HepG2 (cell line): ENCODE data around the gene TMEM150C. TPM values are rescaled to one million over a fixed set of nuclear protein-coding genes. Genes with fewer than 3 reads are reported as not detected.

Experiments
- ATAC-seq: fragments of 200-7000 bp; cut with Tn5 transposase; 3 replicates; pipeline ENCODE4 v1.9.1; 2020; ENCODE audit warnings: mild to moderate bottlenecking, moderate library complexity
- BruUV-seq: library from RNA; stranded (reverse); fragments of 400-500 nt; replicated peaks from 2 replicates; lab custom pipeline; 2021; lab: Mats Ljungman, UMichigan
- CTCF ChIA-PET: fragments of 300-600 bp; formaldehyde crosslinking; extraction: SDS; loops from one replicate; lab custom pipeline; 2021; ENCODE audit warnings: low total read pairs, inconsistent platforms, low intra/inter-chr PET ratio; lab: Yijun Ruan, JAX
- POLR2A ChIA-PET: fragments of 350-600 bp; sonication (Branson Sonifier 250); formaldehyde crosslinking; loops from one replicate; lab custom pipeline; 2020; ENCODE audit warnings: antibody characterized with exemption, inconsistent platforms; lab: Yijun Ruan, JAX
- DNase-seq: peaks from one replicate; pipeline ENCODE4 v3.0.0-alpha.2; 2015; ENCODE audit warnings: low spot score
- FAIRE-seq: peaks from 3 replicates; lab custom pipeline; 2011; peaks lifted over from hg19 to GRCh38; lab: Jason Lieb, UNC
- H2AFZ ChIP-seq: one replicate; pipeline ENCODE4 v1.6.1; 2011; ENCODE audit warnings: low read length, inconsistent platforms
- H3K27ac ChIP-seq: fragments of 300-600 bp; 3 replicates; pipeline ENCODE4 v1.8.0; 2011; ENCODE audit warnings: mixed run types, mild to moderate bottlenecking, mixed read lengths, low read length, inconsistent platforms; ENCODE audit not compliant: insufficient read depth; ENCODE audit errors: extremely low read length
- H3K27me3 ChIP-seq, 2 experiments: fragments of 200-600 bp in 1 of 2; 2 replicates in 1 of 2; 3 replicates in 1 of 2; pipeline versions ENCODE4 v1.6.0 to v1.8.0; 2011; ENCODE audit warnings: low read length in 2 of 2, mild to moderate bottlenecking in 2 of 2, moderate library complexity in 2 of 2, inconsistent platforms in 1 of 2; ENCODE audit not compliant: insufficient read depth in 2 of 2, control insufficient read depth in 1 of 2
- H3K36me3 ChIP-seq, 2 experiments: fragments of 200-600 bp in 1 of 2; replicated peaks in 1 of 2; 2 replicates in 1 of 2; 3 replicates in 1 of 2; pipeline versions ENCODE4 v1.5.1 to v1.8.0; 2011; ENCODE audit warnings: low read length in 2 of 2, inconsistent platforms in 1 of 2; ENCODE audit not compliant: insufficient read depth in 2 of 2, control insufficient read depth in 1 of 2
- H3K4me1 ChIP-seq: 2 replicates; pipeline ENCODE4 v1.5.1; 2012; ENCODE audit warnings: low read length, inconsistent platforms; ENCODE audit not compliant: insufficient read depth
- H3K4me2 ChIP-seq: 2 replicates; pipeline ENCODE4 v1.6.0; 2011; ENCODE audit warnings: low read depth, low read length, inconsistent platforms
- H3K4me3 ChIP-seq, 3 experiments: fragments of 200-600 bp in 1 of 3; sonication (generic), shearing (Covaris generic) in 1 of 3; replicated peaks in 1 of 3; 2 replicates each; pipeline ENCODE4 v1.5.1; 2011 to 2016; ENCODE audit warnings: low read length in 3 of 3, inconsistent platforms in 2 of 3, low read depth in 2 of 3, mild to moderate bottlenecking in 2 of 3, control low read depth in 1 of 3, mixed read lengths in 1 of 3; ENCODE audit not compliant: insufficient read depth in 1 of 3
- H3K79me2 ChIP-seq: one replicate; pipeline ENCODE4 v1.6.1; 2011; ENCODE audit warnings: low read length, inconsistent platforms; ENCODE audit not compliant: insufficient read depth
- H3K9ac ChIP-seq: 2 replicates; pipeline ENCODE4 v1.6.0; 2011; ENCODE audit warnings: mild to moderate bottlenecking, low read depth, low read length, inconsistent platforms; ENCODE audit not compliant: insufficient read depth
- H3K9me3 ChIP-seq: 2 replicates; pipeline ENCODE4 v1.5.1; 2012; ENCODE audit warnings: mild to moderate bottlenecking, low read length
- H4K20me1 ChIP-seq: 2 replicates; pipeline ENCODE4 v1.6.0; 2011; ENCODE audit warnings: inconsistent platforms, mild to moderate bottlenecking, low read length, moderate library complexity; ENCODE audit not compliant: insufficient read depth
- FOXM1 ChIP-seq: sonication (generic); formaldehyde crosslinking; IDR thresholded peaks from 2 replicates; pipeline ENCODE4 v1.5.0; 2020; ENCODE audit warnings: missing genetic modification reagents
- IKZF4 ChIP-seq: sonication (generic); formaldehyde crosslinking; IDR thresholded peaks from 2 replicates; pipeline ENCODE4 v1.5.1; 2020; ENCODE audit warnings: borderline replicate concordance, mild to moderate bottlenecking, low read depth, missing genetic modification reagents; ENCODE audit errors: not compliant biosample characterization
- NR2F6 ChIP-seq, 2 experiments: IDR thresholded peaks; 2 replicates each; pipeline ENCODE4 v1.6.1; 2016; ENCODE audit warnings: antibody characterized with exemption in 1 of 2, mild to moderate bottlenecking in 1 of 2
- POLR2AphosphoS2 ChIP-seq: IDR thresholded peaks from 2 replicates; pipeline ENCODE4 v1.6.1; 2011; ENCODE audit warnings: low read depth, low read length, improper control_type of control experiment
- RFXAP ChIP-seq: sonication (generic); formaldehyde crosslinking; IDR thresholded peaks from 2 replicates; pipeline ENCODE4 v1.4.0; 2020; ENCODE audit warnings: missing genetic modification reagents, borderline replicate concordance
- RORA ChIP-seq: sonication (generic); formaldehyde crosslinking; IDR thresholded peaks from 2 replicates; pipeline ENCODE4 v1.5.0; 2020; ENCODE audit warnings: mild to moderate bottlenecking, missing genetic modification reagents, moderate library complexity
- SMARCC2 ChIP-seq: fragments of 450-650 bp; IDR thresholded peaks from 2 replicates; pipeline ENCODE4 v1.6.1; 2017; ENCODE audit warnings: antibody characterized with exemption, mild to moderate bottlenecking
- SNAI1 ChIP-seq: sonication (generic); formaldehyde crosslinking; IDR thresholded peaks from 2 replicates; pipeline ENCODE4 v1.5.0; 2020; ENCODE audit warnings: mild to moderate bottlenecking, missing genetic modification reagents, borderline replicate concordance
- ZNF12 ChIP-seq: sonication (generic); formaldehyde crosslinking; IDR thresholded peaks from 2 replicates; pipeline ENCODE4 v1.5.0; 2020; ENCODE audit warnings: missing genetic modification reagents
- WGBS: methylation state at CpG from one replicate; pipeline ENCODE4 v1.1.6; 2017; ENCODE audit warnings: low lambda C conversion rate; 5-methylcytosine and 5-hydroxymethylcytosine counted together
- in situ Hi-C: cut with HindIII; loops from 2 replicates; pipeline ENCODE4 v1.10.0; 2017; ENCODE audit warnings: low pct_unique_long_range_greater_than_20kb; ENCODE audit not compliant: extremely low pct_ligation_motif_present
- intact Hi-C: fragments of 100-400 bp; cut with micrococcal nuclease; formaldehyde crosslinking; loops from one replicate; pipeline ENCODE4 v1.10.0; 2022; ENCODE audit not compliant: unreplicated experiment
- polyA plus RNA-seq, 8 experiments: library from polyadenylated mRNA; depleted of rRNA in 3 of 8; stranded (reverse) in 7 of 8; unstranded in 1 of 8; fragments of >200 nt; fragmentation: Illumina TruSeq in 4 of 8; extraction: Trizol in 4 of 8; gene quantifications; 2 replicates each; pipeline versions ENCODE4 v1.2.1 to v1.2.3, GENCODE V29; 2011 to 2016; ENCODE audit warnings: low read depth in 4 of 8, missing spikeins in 1 of 8, mixed read lengths in 1 of 8; ENCODE audit not compliant: insufficient read depth in 1 of 8
- total RNA-seq, 5 experiments: library from RNA; depleted of rRNA; stranded (reverse); fragments of >200 nt; fragmentation: Illumina TruSeq; extraction: Trizol; gene quantifications; 2 replicates each; pipeline ENCODE4 v1.2.3, GENCODE V29; 2016; ENCODE audit warnings: low read depth in 1 of 5
- TF ChIP-seq, protein P1 (sequence below): sonication (generic); formaldehyde crosslinking; IDR thresholded peaks from 2 replicates; pipeline ENCODE4 v1.9.0; 2022; ENCODE audit warnings: missing genetic modification reagents, mild to moderate bottlenecking, borderline replicate concordance
- TF ChIP-seq, protein P2 (sequence below): sonication (generic); formaldehyde crosslinking; IDR thresholded peaks from 2 replicates; pipeline ENCODE4 v1.4.0; 2020; ENCODE audit warnings: missing genetic modification reagents, low read depth, mild to moderate bottlenecking, borderline replicate concordance

TMEM150C gene
- total and polyA plus RNA-seq, 2 of the 13 experiments (the other 11 are each of a cell fraction or from before 2014, with no cell fraction given): 0.33 to 0.42 TPM

DNA sequence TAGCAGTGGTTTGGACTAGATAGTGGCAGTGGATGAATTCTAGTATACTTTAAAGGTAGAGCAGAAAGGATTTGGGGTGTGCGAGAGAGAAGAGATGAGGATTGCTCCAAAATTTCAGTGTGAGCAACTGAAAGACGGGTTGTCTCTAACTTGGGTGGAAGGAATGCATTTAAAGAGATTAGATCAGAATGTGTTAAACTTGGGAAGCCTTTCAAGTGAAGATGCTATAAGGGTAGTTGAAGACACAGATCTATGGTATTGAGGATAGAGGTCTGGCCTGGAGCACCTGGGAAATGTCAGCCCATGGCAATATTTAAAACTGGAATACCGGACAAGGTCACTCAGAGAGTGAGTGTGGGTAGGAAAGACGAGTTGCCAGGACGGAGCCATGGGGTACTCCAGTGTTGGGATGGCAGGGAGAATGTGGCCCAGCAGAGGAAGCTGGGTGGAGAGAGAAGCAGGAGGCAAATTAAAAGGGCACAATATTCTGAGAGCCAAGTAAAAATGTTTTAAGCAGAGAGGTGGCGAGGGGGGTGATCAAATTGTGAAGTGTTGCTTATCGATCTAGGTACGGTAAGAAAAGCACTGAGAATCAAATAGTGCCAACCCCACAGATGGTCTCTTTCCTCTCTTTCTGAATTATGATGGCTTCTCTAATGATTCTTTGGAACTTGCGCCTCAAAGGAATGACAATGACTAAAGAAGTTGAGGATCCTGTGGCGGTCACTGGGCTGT, 80.8 kb downstream of the TMEM150C start (continued):
- TF ChIP-seq RORA (CRISPR knock-in tag) (no peak), SMARCC2 (no peak), ZNF12 (CRISPR knock-in tag) (no peak), IKZF4 (no peak), NR2F6 (IDR thresholded peaks at IDR 0.05) (no peak), NR2F6 (CRISPR knock-in tag; IDR thresholded peaks at IDR 0.05) (no peak), RFXAP (CRISPR knock-in tag) (no peak)
- TF ChIP-seq, protein P1, sequence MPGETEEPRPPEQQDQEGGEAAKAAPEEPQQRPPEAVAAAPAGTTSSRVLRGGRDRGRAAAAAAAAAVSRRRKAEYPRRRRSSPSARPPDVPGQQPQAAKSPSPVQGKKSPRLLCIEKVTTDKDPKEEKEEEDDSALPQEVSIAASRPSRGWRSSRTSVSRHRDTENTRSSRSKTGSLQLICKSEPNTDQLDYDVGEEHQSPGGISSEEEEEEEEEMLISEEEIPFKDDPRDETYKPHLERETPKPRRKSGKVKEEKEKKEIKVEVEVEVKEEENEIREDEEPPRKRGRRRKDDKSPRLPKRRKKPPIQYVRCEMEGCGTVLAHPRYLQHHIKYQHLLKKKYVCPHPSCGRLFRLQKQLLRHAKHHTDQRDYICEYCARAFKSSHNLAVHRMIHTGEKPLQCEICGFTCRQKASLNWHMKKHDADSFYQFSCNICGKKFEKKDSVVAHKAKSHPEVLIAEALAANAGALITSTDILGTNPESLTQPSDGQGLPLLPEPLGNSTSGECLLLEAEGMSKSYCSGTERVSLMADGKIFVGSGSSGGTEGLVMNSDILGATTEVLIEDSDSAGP (CRISPR knock-in tag): no peak

DNA sequence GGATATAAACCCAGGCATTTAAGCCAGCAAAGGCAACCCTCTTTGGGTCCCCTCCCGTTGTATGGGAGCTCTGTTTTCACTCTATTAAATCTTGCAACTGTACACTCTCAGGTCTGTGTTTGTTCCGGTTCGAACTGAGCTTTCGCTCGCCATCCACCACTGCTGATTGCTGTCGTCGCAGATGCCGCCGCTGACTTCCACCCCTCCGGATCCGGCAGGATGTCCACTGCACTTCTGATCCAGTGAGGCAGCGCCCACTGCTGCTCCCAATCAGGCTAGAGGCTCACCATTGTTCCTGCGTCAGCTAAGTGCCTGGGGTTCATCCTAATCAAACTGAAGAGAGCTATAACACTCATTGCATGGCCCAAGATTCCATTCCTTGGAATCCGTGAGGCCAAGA, 82.2 kb downstream of the TMEM150C start:
- no peaks in the 10 kb centered on the region for H4K20me1 ChIP-seq
- H3K4me1 ChIP-seq: peaks cover 26% of the 10 kb centered on the region
- H2AFZ ChIP-seq: no peak overlapping the region
- H3K4me2 ChIP-seq: no peak overlapping the region
- H3K9me3 ChIP-seq: no peaks in the 10 kb centered on the region
- in situ Hi-C loops (no loop called here), intact Hi-C loops (no loop called here)
- ATAC-seq (no peak), DNase-seq (no peak), FAIRE-seq (no peak)
- no peak overlapping the region for H3K9ac ChIP-seq
- BruUV-seq: no TSS peak
- POLR2A ChIA-PET: no interaction called here
- WGBS: 86% methylated on average over 13 of the region's 14 CpGs
- H3K27ac ChIP-seq: no peak overlapping the region
- H3K36me3 ChIP-seq: no peaks in the 10 kb centered on the region
- CTCF ChIA-PET: no interaction called here
- H3K79me2 ChIP-seq: no peaks in the 10 kb centered on the region
- TF ChIP-seq, protein P2, sequence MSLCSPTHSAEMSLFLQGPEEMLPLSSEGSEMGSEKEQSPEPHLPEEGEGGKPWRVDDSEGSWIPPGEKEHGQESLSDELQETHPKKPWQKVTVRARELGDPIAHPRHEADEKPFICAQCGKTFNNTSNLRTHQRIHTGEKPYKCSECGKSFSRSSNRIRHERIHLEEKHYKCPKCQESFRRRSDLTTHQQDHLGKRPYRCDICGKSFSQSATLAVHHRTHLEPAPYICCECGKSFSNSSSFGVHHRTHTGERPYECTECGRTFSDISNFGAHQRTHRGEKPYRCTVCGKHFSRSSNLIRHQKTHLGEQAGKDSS (CRISPR knock-in tag): no peak
- TF ChIP-seq POLR2AphosphoS2 (no peak), FOXM1 (CRISPR knock-in tag) (no peak), SNAI1 (CRISPR knock-in tag) (no peak)
- H3K4me3 ChIP-seq: no peak overlapping the region
- H3K27me3 ChIP-seq: no peaks in the 10 kb centered on the region
